ENCODE data around the gene NCKAP5.

Gene NCKAP5

DNA sequence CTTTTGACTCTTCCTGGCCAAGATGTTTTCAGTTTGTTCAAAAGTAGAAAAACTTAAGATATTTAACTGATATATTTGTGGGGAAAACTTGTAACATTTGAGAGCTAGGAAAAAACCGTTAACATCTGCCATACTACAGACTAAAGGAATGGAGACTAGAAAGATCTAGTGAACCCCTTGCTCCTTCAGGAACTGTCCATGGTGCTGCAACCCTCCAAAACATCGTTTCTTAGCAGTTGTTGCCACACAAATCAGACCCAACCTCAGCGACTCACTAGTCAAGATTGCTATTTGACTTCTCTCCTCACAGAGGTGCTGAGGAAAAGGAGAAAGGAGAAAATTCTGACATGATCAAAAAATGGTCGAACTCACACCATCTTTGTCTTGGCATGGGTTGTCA is 504.5 kb downstream of the NCKAP5 start:
- TF ChIP-seq, protein P1, sequence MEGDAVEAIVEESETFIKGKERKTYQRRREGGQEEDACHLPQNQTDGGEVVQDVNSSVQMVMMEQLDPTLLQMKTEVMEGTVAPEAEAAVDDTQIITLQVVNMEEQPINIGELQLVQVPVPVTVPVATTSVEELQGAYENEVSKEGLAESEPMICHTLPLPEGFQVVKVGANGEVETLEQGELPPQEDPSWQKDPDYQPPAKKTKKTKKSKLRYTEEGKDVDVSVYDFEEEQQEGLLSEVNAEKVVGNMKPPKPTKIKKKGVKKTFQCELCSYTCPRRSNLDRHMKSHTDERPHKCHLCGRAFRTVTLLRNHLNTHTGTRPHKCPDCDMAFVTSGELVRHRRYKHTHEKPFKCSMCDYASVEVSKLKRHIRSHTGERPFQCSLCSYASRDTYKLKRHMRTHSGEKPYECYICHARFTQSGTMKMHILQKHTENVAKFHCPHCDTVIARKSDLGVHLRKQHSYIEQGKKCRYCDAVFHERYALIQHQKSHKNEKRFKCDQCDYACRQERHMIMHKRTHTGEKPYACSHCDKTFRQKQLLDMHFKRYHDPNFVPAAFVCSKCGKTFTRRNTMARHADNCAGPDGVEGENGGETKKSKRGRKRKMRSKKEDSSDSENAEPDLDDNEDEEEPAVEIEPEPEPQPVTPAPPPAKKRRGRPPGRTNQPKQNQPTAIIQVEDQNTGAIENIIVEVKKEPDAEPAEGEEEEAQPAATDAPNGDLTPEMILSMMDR (IDR thresholded peaks at IDR 0.05; ENCODE audit: extremely low read depth, insufficient read depth, missing control alignments): no peak
- DNase-seq (ENCODE audit: low spot score): no peak
- in situ Hi-C loops (cut with MboI; ENCODE audit: low pct_unique_long_range_greater_than_20kb, low sequenced_read_pairs, unreplicated experiment): no loop called here

DNA sequence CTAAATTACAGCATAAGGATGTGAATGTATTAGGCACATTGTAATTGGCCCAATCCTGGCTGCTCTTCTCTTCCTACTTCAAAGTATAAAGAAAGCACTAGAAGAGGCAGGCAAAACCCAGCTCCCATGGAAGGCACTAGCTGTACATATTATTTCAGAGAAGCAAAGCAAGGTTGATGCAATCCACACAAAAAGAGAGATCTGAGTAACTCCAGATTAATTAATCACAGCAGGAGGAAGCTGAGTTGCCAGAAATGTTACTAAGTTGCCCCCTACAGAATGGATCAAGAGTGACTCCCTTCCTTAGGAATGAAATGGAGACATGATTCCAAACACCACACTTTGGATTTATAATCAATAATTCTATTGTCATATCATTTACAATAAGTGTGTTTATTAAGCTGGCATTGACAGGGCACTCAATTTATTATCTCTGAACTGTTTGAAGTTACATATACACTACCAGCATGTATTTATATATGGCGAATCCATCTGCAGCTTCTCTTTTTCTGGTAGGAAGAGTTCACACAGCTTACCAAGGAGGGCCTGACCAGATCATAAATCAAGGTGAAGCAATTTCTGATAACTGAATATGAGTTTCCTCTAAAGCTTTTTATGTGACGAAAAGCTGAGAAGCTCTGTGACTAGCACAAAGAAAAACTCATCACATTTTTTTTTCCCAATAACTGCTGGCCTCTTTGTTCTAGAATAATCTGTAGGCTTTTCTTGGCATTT is 505.2 kb downstream of the NCKAP5 start:
- in situ Hi-C loops (cut with MboI; ENCODE audit: low pct_unique_long_range_greater_than_20kb, low sequenced_read_pairs, unreplicated experiment): no loop called here

DNA sequence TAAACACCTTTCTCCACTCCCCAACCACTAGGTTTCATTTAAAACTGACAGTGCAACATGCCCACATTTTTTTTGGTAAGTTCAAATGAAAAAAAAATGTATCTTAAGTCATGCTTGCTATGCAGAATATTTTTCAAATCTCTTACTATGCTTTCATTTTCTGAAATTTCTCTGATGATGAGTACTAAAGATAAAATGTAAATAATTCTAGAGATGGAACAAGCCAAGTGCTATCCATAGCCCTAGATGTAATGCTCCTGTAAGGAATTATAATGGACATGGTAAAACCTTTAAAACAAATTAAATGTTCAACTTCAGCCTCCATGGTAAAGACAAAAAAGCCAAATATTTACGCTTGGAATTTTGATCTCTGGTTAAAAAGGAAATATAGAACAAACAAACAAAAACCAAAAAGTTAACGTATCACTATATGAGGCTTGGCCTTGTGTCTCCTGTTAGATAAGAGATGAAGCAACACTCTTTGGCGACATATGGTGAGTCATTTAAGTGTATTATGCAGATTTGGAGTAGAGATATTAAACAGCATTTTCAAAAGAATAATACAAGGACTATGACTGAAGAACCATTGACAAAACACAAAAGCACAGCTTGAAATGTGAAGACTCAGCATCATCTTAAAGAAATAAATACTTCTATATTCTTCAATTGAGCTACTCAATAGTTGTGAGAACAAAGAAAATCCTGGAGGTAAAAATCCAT is 506.2 kb downstream of the NCKAP5 start:
- TF ChIP-seq, protein P1 (IDR thresholded peaks at IDR 0.05; ENCODE audit: extremely low read depth, insufficient read depth, missing control alignments): no peak
- in situ Hi-C loops (cut with MboI; ENCODE audit: low pct_unique_long_range_greater_than_20kb, low sequenced_read_pairs, unreplicated experiment): no loop called here
- DNase-seq (ENCODE audit: low spot score): no peak

More for the DNA sequence above, 505.2 kb downstream of the NCKAP5 start:
- TF ChIP-seq, protein P1 (IDR thresholded peaks at IDR 0.05; ENCODE audit: extremely low read depth, insufficient read depth, missing control alignments): no peak
- DNase-seq (ENCODE audit: low spot score): no peak

DNA sequence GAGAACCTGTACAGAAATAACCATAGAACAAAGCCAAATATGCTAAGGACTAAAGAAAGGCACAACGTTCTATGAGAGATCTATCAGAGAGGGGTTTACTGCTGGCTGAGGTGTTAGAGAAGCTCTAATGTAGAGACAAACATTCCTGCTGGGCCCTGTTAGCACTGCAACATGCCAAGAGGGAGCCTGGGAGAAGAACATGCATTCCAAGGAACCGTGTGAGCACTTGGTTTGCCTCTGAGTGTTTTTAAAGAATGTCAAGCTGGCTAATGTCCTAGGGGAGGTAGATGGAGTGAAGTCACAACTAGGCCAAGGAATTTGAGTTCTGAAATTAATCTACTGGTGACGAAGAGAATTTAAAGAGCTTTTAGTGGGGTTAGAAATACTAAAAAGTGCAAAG is 514.0 kb downstream of the NCKAP5 start:
- in situ Hi-C loops (cut with MboI; ENCODE audit: low pct_unique_long_range_greater_than_20kb, low sequenced_read_pairs, unreplicated experiment): no loop called here
- no peak for DNase-seq (ENCODE audit: low spot score)
- TF ChIP-seq, protein P1 (IDR thresholded peaks at IDR 0.05; ENCODE audit: extremely low read depth, insufficient read depth, missing control alignments): no peak

DNA sequence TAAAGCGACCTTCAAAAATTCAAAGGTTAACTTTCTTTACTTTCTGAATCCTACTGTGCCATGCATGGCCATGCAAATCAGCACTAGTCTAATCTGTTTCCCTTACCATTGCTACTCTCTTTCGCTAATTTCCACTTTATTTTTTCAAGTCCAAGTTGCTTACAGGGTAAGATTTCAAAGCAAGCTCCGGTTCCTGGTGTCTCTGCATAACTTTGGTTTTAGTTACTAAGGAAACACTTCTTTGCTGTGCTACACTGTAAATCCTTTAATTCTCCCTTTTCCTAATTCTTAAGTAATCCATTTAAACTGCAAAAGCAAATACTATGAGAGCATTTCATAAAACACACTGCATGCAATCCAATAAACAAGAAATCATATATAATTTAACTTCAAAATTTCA is 514.7 kb downstream of the NCKAP5 start:
- DNase-seq (ENCODE audit: low spot score): no peak
- TF ChIP-seq, protein P1 (IDR thresholded peaks at IDR 0.05; ENCODE audit: extremely low read depth, insufficient read depth, missing control alignments): no peak
- in situ Hi-C loops (cut with MboI; ENCODE audit: low pct_unique_long_range_greater_than_20kb, low sequenced_read_pairs, unreplicated experiment): no loop called here

DNA sequence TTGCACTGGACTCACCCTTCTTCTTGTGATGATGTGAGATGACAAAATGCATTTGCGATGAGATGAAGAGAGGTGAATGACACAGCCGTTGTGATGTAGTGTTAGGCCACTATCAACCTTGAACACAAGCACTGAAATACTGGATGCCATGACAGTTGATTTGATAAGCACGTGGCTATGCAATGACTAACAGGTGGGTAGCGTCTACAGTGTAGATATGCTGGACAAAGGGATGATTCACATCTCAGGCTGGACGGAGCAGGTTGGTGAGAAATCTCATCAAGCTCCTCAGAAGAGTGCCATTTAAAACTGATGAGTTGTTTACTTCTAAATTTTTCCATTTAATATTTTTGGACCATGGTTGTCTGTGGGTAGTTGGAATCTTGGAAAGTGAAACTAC is 522.5 kb downstream of the NCKAP5 start:
- in situ Hi-C loops (cut with MboI; ENCODE audit: low pct_unique_long_range_greater_than_20kb, low sequenced_read_pairs, unreplicated experiment): no loop called here
- TF ChIP-seq, protein P1 (IDR thresholded peaks at IDR 0.05; ENCODE audit: extremely low read depth, insufficient read depth, missing control alignments): no peak
- DNase-seq (ENCODE audit: low spot score): no peak
